ENCODE results near the gene ST6GALNAC1.

DNA sequence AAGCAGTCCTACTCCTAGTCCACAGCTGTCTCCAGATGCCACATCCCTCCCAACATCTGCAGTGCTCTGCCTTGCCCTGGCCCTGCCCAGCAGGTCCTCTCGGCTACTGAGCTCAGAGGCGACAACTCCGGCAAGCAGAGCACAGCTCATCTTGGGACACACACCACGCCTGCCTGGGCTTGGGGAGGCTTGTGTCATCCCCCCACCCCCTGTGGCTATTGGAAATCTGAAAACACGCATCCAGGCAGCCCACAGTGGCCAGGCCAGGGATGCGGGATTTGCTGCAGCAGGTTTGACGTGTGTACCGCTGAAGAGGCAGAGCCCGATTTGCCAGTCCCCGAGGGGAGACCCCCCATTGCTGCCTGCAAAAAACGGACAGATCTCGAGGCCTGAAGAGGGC lies 41.8 kb upstream of the ST6GALNAC1 start:
- TF ChIP-seq, protein P1, sequence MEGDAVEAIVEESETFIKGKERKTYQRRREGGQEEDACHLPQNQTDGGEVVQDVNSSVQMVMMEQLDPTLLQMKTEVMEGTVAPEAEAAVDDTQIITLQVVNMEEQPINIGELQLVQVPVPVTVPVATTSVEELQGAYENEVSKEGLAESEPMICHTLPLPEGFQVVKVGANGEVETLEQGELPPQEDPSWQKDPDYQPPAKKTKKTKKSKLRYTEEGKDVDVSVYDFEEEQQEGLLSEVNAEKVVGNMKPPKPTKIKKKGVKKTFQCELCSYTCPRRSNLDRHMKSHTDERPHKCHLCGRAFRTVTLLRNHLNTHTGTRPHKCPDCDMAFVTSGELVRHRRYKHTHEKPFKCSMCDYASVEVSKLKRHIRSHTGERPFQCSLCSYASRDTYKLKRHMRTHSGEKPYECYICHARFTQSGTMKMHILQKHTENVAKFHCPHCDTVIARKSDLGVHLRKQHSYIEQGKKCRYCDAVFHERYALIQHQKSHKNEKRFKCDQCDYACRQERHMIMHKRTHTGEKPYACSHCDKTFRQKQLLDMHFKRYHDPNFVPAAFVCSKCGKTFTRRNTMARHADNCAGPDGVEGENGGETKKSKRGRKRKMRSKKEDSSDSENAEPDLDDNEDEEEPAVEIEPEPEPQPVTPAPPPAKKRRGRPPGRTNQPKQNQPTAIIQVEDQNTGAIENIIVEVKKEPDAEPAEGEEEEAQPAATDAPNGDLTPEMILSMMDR (IDR thresholded peaks at IDR 0.05): no peak
- TF ChIP-seq POLR2A (IDR thresholded peaks at IDR 0.05) (no peak), EP300 (IDR thresholded peaks at IDR 0.05) (no peak)

All from ovary (tissue), 3 donors.